Esophagus muscularis mucosa (tissue), 3 donors: ENCODE results near the gene MTLN.
"Not testable (repeated sequence)": the region's sequence is repeated elsewhere in the genome, so short reads cannot be mapped to it uniquely, and the experiment has no call there.

ENCODE experiments used
- EP300 ChIP-seq: sonication (generic); formaldehyde crosslinking; IDR thresholded peaks from one replicate; pipeline ENCODE4 v1.6.1; 2017; ENCODE audit warnings: antibody characterized with exemption
- TF ChIP-seq, protein P1 (sequence below), 3 experiments: fragments of 200-600 bp in 2 of 3; fragments of 450-650 bp in 1 of 3; sonication (generic) in 2 of 3; IDR thresholded peaks; one replicate each; pipeline ENCODE4 v1.5.1; 2017 to 2019; ENCODE audit warnings: antibody characterized with exemption in 3 of 3, mild to moderate bottlenecking in 2 of 3, moderate library complexity in 1 of 3

GRCh38 chr2:110248081-110248795 lies 35.9 kb upstream of the MTLN start:
- not testable (repeated sequence) for TF ChIP-seq EP300
- TF ChIP-seq, protein P1, sequence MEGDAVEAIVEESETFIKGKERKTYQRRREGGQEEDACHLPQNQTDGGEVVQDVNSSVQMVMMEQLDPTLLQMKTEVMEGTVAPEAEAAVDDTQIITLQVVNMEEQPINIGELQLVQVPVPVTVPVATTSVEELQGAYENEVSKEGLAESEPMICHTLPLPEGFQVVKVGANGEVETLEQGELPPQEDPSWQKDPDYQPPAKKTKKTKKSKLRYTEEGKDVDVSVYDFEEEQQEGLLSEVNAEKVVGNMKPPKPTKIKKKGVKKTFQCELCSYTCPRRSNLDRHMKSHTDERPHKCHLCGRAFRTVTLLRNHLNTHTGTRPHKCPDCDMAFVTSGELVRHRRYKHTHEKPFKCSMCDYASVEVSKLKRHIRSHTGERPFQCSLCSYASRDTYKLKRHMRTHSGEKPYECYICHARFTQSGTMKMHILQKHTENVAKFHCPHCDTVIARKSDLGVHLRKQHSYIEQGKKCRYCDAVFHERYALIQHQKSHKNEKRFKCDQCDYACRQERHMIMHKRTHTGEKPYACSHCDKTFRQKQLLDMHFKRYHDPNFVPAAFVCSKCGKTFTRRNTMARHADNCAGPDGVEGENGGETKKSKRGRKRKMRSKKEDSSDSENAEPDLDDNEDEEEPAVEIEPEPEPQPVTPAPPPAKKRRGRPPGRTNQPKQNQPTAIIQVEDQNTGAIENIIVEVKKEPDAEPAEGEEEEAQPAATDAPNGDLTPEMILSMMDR (IDR thresholded peaks at IDR 0.05): not testable (repeated sequence)
